Posterior vena cava (tissue), 2 donors: Measurements from ENCODE around the gene NUFIP1. TPM values are rescaled to one million over a fixed set of nuclear protein-coding genes. Genes with fewer than 3 reads are reported as not detected.
"Not testable (repeated sequence)": the region's sequence is repeated elsewhere in the genome, so short reads cannot be mapped to it uniquely, and the experiment has no call there.

ENCODE experiments used
- DNase-seq: peaks from one replicate; pipeline ENCODE4 v3.0.0-alpha.2; 2020; ENCODE audit warnings: low spot score
- intact Hi-C, 2 donors: fragments of 100-400 bp; cut with DNase I; formaldehyde crosslinking; loops; one replicate each; pipeline versions ENCODE4 v1.14.1 to v1.14.2; 2022 to 2023
- long read RNA-seq, 2 donors: library from polyadenylated mRNA; unstranded; transcript quantifications; one replicate each; pipeline ENCODE4 v2.0.0, GENCODE V29; 2020 to 2021
- total RNA-seq, 2 donors: library from RNA; stranded (reverse); fragmentation: NEBNext Ultra II Directional; extraction: Animal tissue kit (Norgen Biotek cat#: 25700); gene quantifications; one replicate each; pipeline ENCODE4 v1.2.1, GENCODE V29; 2021
- donor health status: DM: yes; HTN: yes; CAD: no.
- donor health status: DM: yes; HTN: yes; CAD: no.

NUFIP1 gene
- total RNA-seq = 1 to 10 TPM; 5.0 to 5.1 TPM
- long read RNA-seq, donor 1, partial matches to known transcripts = 0 of 3 reads
- long read RNA-seq, donor 1, other reads (novel, unspliced or antisense) = 0 of 3 reads
- long read RNA-seq, donor 2, transcript NUFIP1-201 (10 exons, 3,492 nt) = major isoform, 5 of 5 reads
- long read RNA-seq, donor 2, partial matches to known transcripts = 0 of 5 reads
- long read RNA-seq, donor 2, other reads (novel, unspliced or antisense) = 0 of 5 reads

GRCh38 chr13:44989071-44989889 is at the start of gene NUFIP1, which contains the start of gene GPALPP1:
Gene NUFIP1, minus strand, starts transcription at chr13:44989471. Its CDS starts 35 bp downstream, at chr13:44989436.
Gene GPALPP1, plus strand, starts transcription at chr13:44989538. Its CDS starts 117 bp downstream, at chr13:44989655.
- DNase-seq = peak; percentile 98
- intact Hi-C loops = no loop called here

GRCh38 chr13:45036206-45036605 is 46.9 kb upstream of the NUFIP1 start:
- intact Hi-C loops = no loop called here

GRCh38 chr13:45034342-45034741 is 45.1 kb upstream of the NUFIP1 start:
- intact Hi-C loops = no loop called here
- no peak for DNase-seq

More at GRCh38 chr13:45036206-45036605, 46.9 kb upstream of the NUFIP1 start:
- no peak for DNase-seq

- intact Hi-C loops = no loop called here
Measured at GRCh38 chr13:45024847-45025246, 35.6 kb upstream of the NUFIP1 start.

GRCh38 chr13:45021250-45021649 is 32.0 kb upstream of the NUFIP1 start:
- DNase-seq = no peak
- intact Hi-C loops = no loop called here

More at GRCh38 chr13:45024847-45025246, 35.6 kb upstream of the NUFIP1 start:
- DNase-seq = no peak

- DNase-seq, intact Hi-C loops: not testable (repeated sequence)
Measured at GRCh38 chr13:45019981-45020380, 30.7 kb upstream of the NUFIP1 start.

GRCh38 chr13:45016792-45017425 is 27.6 kb upstream of the NUFIP1 start:
- intact Hi-C loops = no loop called here
- no peak for DNase-seq

- no peak for DNase-seq
- intact Hi-C loops = no loop called here
Measured at GRCh38 chr13:45015300-45015699, 26.0 kb upstream of the NUFIP1 start.

GRCh38 chr13:45011198-45011597 is 21.9 kb upstream of the NUFIP1 start:
- intact Hi-C loops = no loop called here
- DNase-seq = no peak

- intact Hi-C loops = no loop called here
- no peak for DNase-seq
Measured at GRCh38 chr13:45007823-45008222, 18.6 kb upstream of the NUFIP1 start.

- intact Hi-C loops = no loop called here
- no peak for DNase-seq
Measured at GRCh38 chr13:45007225-45007624, 18.0 kb upstream of the NUFIP1 start.

- DNase-seq = no peak
- intact Hi-C loops = no loop called here
Measured at GRCh38 chr13:45004096-45004495, 14.8 kb upstream of the NUFIP1 start.

GRCh38 chr13:45003417-45003816 is 14.1 kb upstream of the NUFIP1 start:
- no peak for DNase-seq
- intact Hi-C loops = no loop called here

GRCh38 chr13:44989941-44990340 is 670 bp upstream of the NUFIP1 start:
- no peak for DNase-seq
- intact Hi-C loops = no loop called here

- intact Hi-C loops = no loop called here
- no peak for DNase-seq
Measured at GRCh38 chr13:44978328-44978727, 10.9 kb downstream of the NUFIP1 start.

- no peak for DNase-seq
- intact Hi-C loops = no loop called here
Measured at GRCh38 chr13:44976949-44977583, 12.2 kb downstream of the NUFIP1 start.

GRCh38 chr13:44976196-44976595 is 13.1 kb downstream of the NUFIP1 start:
- intact Hi-C loops = no loop called here
- no peak for DNase-seq

- DNase-seq = no peak
Measured at GRCh38 chr13:44974056-44974793, 15.0 kb downstream of the NUFIP1 start.

More at GRCh38 chr13:44974056-44974793, 15.0 kb downstream of the NUFIP1 start:
- intact Hi-C loops = loop anchor here in 1 of 2 donors (5.0 kb wide), 1 partner anchor 1067 kb away; no protein-coding TSS in a partner anchor
